BJ (cell line): ENCODE results near the gene TBC1D10A. TPM values are rescaled to one million over a fixed set of nuclear protein-coding genes. Genes with fewer than 3 reads are reported as not detected.

Experiments used
- CTCF ChIA-PET: fragments of 350-600 bp; formaldehyde crosslinking; extraction: SDS; loops from one replicate; lab custom pipeline; 2021; ENCODE audit warnings: antibody characterized with exemption, inconsistent platforms; lab: Yijun Ruan, JAX
- POLR2A ChIA-PET: fragments of 300-600 bp; sonication (Branson Sonifier 250); formaldehyde crosslinking; extraction: SDS; loops from one replicate; lab custom pipeline; 2021; ENCODE audit warnings: antibody characterized with exemption; lab: Charles Lee
- DNase-seq: peaks from one replicate; pipeline ENCODE4 v3.0.0-alpha.2; 2011; ENCODE audit warnings: low read depth
- H3K27me3 ChIP-seq: 2 replicates; pipeline ENCODE4 v1.6.0; 2011; ENCODE audit warnings: low read length; ENCODE audit not compliant: control insufficient read depth, insufficient read depth
- H3K36me3 ChIP-seq: 2 replicates; pipeline ENCODE4 v1.5.1; 2011; ENCODE audit warnings: low read length; ENCODE audit not compliant: control insufficient read depth, insufficient read depth
- H3K4me3 ChIP-seq: 2 replicates; pipeline ENCODE4 v1.5.1; 2011; ENCODE audit warnings: low read depth, mild to moderate bottlenecking, control low read depth, low read length
- CTCF ChIP-seq: IDR thresholded peaks from 2 replicates; pipeline ENCODE4 v1.5.1; 2011; ENCODE audit warnings: low read depth, mild to moderate bottlenecking, control low read depth, inconsistent platforms, low read length, moderate library complexity; ENCODE audit not compliant: insufficient read depth
- polyA plus RNA-seq: library from polyadenylated mRNA; depleted of rRNA; stranded (reverse); fragments of >200 nt; gene quantifications from 2 replicates; pipeline ENCODE4 v1.2.3, GENCODE V29; 2011

Gene TBC1D10A
- polyA plus RNA-seq, 1 experiment = 22.1 TPM

GRCh38 chr22:30310881-30311771 is 15.6 kb downstream of the TBC1D10A start:
- POLR2A ChIA-PET = no interaction called here
- H3K4me3 ChIP-seq = no peak overlapping the region

GRCh38 chr22:30309951-30310741 is 16.6 kb downstream of the TBC1D10A start:
- no peaks in the 10 kb centered on the region for H3K36me3 ChIP-seq
- H3K4me3 ChIP-seq = no peak overlapping the region
- H3K27me3 ChIP-seq = no peaks in the 10 kb centered on the region
- ChIA-PET CTCF (interaction anchor here (0.6 to 2.2 kb wide), 4 partner anchors 14 to 674 kb away, joined by 3 to 6 read pairs (median 4); partner anchors contain the start of genes CCDC157 and SF3A1), POLR2A (no interaction called here)
- DNase-seq = no peak
- TF ChIP-seq CTCF = no peak

More at GRCh38 chr22:30310881-30311771, 15.6 kb downstream of the TBC1D10A start:
- no peaks in the 10 kb centered on the region for H3K27me3 ChIP-seq
- TF ChIP-seq CTCF = no peak
- H3K36me3 ChIP-seq = no peaks in the 10 kb centered on the region
- CTCF ChIA-PET = interaction anchor here (1.2 kb wide), 1 partner anchor 23 kb away, joined by 8 read pairs; no protein-coding TSS in a partner anchor
- no peak for DNase-seq

GRCh38 chr22:30308518-30309230 is 18.1 kb downstream of the TBC1D10A start:
- CTCF ChIA-PET = interaction anchor here (1.2 to 2.2 kb wide), 3 partner anchors 15 to 21 kb away, joined by 3 to 6 read pairs (median 6); no protein-coding TSS in a partner anchor
- POLR2A ChIA-PET = no interaction called here
- DNase-seq = no peak
- Histone ChIP-seq H3K4me3 (no peak overlapping the region), H3K36me3 (peaks cover 2% of the 10 kb centered on the region), H3K27me3 (no peaks in the 10 kb centered on the region)
- no peak for TF ChIP-seq CTCF

GRCh38 chr22:30308093-30308492 is 18.6 kb downstream of the TBC1D10A start:
- no peak for TF ChIP-seq CTCF
- ChIA-PET CTCF (interaction anchor here (1.2 to 2.2 kb wide), 3 partner anchors 16 to 21 kb away, joined by 3 to 6 read pairs (median 6); no protein-coding TSS in a partner anchor), POLR2A (no interaction called here)
- no peaks in the 10 kb centered on the region for H3K27me3 ChIP-seq
- no peak for DNase-seq
- peaks cover 4% of the 10 kb centered on the region for H3K36me3 ChIP-seq
- no peak overlapping the region for H3K4me3 ChIP-seq
